Common myeloid progenitor, CD34-positive (primary cell): ENCODE data around the gene PPP6R3.

Experiments
- CTCF ChIA-PET: fragments of 350-600 bp; sonication (Branson Sonifier 250); formaldehyde crosslinking; loops from one replicate; lab custom pipeline; 2021; ENCODE audit warnings: antibody characterized with exemption; lab: Charles Lee
- POLR2A ChIA-PET: fragments of 350-600 bp; sonication (Branson Sonifier 250); formaldehyde crosslinking; loops from one replicate; lab custom pipeline; 2021; ENCODE audit warnings: antibody characterized with exemption; lab: Charles Lee
- DNase-seq, 3 donors: peaks; one replicate each; pipeline versions ENCODE4 v3.0.0 to v3.0.0-alpha.2; 2013
- H3K27ac ChIP-seq, 2 experiments: 1 replicate in 1 of 2; 2 replicates in 1 of 2; pipeline ENCODE4 v1.7.0; 2013; ENCODE audit warnings: inconsistent platforms in 2 of 2, low read length in 2 of 2, mild to moderate bottlenecking in 2 of 2, low read depth in 1 of 2, moderate library complexity in 1 of 2; ENCODE audit not compliant: severe bottlenecking in 2 of 2, insufficient read depth in 1 of 2, poor library complexity in 1 of 2
- H3K27me3 ChIP-seq, 5 experiments: replicated peaks in 2 of 5; 1 replicate in 3 of 5; 2 replicates in 2 of 5; pipeline versions ENCODE4 v1.6.1 to v1.7.0; 2013; ENCODE audit warnings: low read length in 4 of 5, mild to moderate bottlenecking in 2 of 5, moderate library complexity in 2 of 5, inconsistent platforms in 1 of 5; ENCODE audit not compliant: insufficient read depth in 5 of 5, control insufficient read depth in 4 of 5
- H3K36me3 ChIP-seq, 4 experiments: 1 replicate in 2 of 4; 2 replicates in 2 of 4; pipeline versions ENCODE4 v1.6.1 to v1.7.0; 2013; ENCODE audit warnings: low read length in 3 of 4, control low read depth in 1 of 4, mild to moderate bottlenecking in 1 of 4; ENCODE audit not compliant: control insufficient read depth in 4 of 4, insufficient read depth in 4 of 4
- H3K4me1 ChIP-seq, 4 experiments: 1 replicate in 3 of 4; 2 replicates in 1 of 4; pipeline versions ENCODE4 v1.6.1 to v1.7.1; 2013; ENCODE audit warnings: low read length in 3 of 4, mild to moderate bottlenecking in 3 of 4, control low read depth in 1 of 4, inconsistent platforms in 1 of 4, moderate library complexity in 1 of 4; ENCODE audit not compliant: control insufficient read depth in 4 of 4, insufficient read depth in 4 of 4; ENCODE audit errors: control extremely low read depth in 1 of 4
- H3K4me3 ChIP-seq, 7 experiments: 1 replicate in 4 of 7; 2 replicates in 3 of 7; pipeline versions ENCODE4 v1.5.1 to v1.7.0; 2013; ENCODE audit warnings: mild to moderate bottlenecking in 7 of 7, low read length in 6 of 7, moderate library complexity in 6 of 7, inconsistent platforms in 2 of 7, low read depth in 2 of 7, control low read depth in 1 of 7; ENCODE audit not compliant: insufficient read depth in 4 of 7, control insufficient read depth in 1 of 7; ENCODE audit errors: extremely low read depth in 1 of 7
- H3K9me3 ChIP-seq, 5 experiments: 1 replicate in 4 of 5; 2 replicates in 1 of 5; pipeline versions ENCODE4 v1.6.1 to v1.7.1; 2013; ENCODE audit warnings: low read length in 4 of 5, mild to moderate bottlenecking in 2 of 5, inconsistent platforms in 1 of 5, low read depth in 1 of 5, moderate library complexity in 1 of 5; ENCODE audit not compliant: control insufficient read depth in 4 of 5, insufficient read depth in 2 of 5; ENCODE audit errors: control extremely low read depth in 1 of 5
- WGBS: methylation state at CpG from one replicate; pipeline ENCODE4 v1.1.5; 2013; ENCODE audit not compliant: insufficient coverage; 5-methylcytosine and 5-hydroxymethylcytosine counted together

PPP6R3 gene

DNA sequence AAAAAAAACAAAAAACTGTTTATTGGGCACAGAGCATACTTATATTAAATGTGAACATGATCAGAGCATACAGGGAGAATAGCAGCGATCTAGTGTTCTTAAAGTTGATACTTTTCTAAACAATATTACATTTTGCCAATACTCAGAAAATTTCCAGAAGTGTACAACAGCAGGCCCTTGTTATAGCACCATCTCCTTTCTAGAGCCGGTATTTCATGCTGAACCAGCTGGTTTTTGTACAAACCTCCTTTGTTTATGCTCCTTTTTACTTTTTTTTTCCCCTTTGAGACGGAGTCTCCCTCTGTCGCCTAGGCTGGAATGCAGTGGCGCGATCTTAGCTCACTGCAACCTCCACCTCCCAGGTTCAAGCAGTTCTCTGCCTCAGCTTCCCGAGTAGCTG lies 90.7 kb downstream of the PPP6R3 start:
- H3K4me3 ChIP-seq = no peak overlapping the region
- H3K4me1 ChIP-seq = peaks cover 25 to 63% (median 56%) of the 10 kb centered on the region in 4 experiments
- 73% methylated on average over 6 of the region's 7 CpGs for WGBS
- CTCF ChIA-PET = interaction anchor here (1.2 to 1.9 kb wide), 5 partner anchors 9 to 105 kb away, joined by 3 to 6 read pairs (median 5); no protein-coding TSS in a partner anchor
- H3K27ac ChIP-seq = peak overlapping the region in 1 of 2 experiments; percentile 79
- no peaks in the 10 kb centered on the region for H3K9me3 ChIP-seq
- POLR2A ChIA-PET = interaction anchor here (0.6 kb wide), 2 partner anchors 15 to 23 kb away, joined by 3 to 4 read pairs; no protein-coding TSS in a partner anchor
- H3K27me3 ChIP-seq = no peaks in the 10 kb centered on the region
- DNase-seq = peak in 2 of 3 donors; percentile 43 to 49
- peaks cover 18 to 67% (median 32%) of the 10 kb centered on the region in 4 experiments for H3K36me3 ChIP-seq

DNA sequence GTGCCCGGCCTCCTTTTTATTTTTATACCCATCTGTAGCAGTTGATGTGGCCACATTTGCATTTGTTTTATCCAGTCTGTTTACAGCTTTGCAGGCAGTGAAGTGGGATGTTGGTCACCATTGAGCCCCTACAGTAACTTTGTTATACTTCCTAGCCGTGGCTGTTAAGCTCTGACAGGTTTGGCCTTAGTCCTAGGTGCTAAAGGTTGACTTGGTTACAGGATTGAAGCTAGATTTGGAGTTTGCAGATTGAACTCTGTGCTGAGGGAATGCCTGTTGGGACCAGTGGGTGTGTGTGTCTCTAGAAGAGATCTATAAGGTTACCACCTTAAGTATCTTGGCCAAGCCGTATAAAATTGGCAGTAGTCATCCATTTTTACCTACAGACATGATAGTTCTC lies 91.2 kb downstream of the PPP6R3 start:
- Histone ChIP-seq H3K27ac (peak overlapping the region; percentile 44 to 79), H3K27me3 (no peaks in the 10 kb centered on the region), H3K4me3 (no peak overlapping the region), H3K4me1 (peaks cover 25 to 58% (median 51%) of the 10 kb centered on the region in 4 experiments), H3K36me3 (peaks cover 15 to 64% (median 31%) of the 10 kb centered on the region in 4 experiments), H3K9me3 (no peaks in the 10 kb centered on the region)
- no peak for DNase-seq
- ChIA-PET POLR2A (no interaction called here), CTCF (interaction anchor here (0.5 to 1.9 kb wide), 3 partner anchors 9 to 130 kb away, joined by 3 to 6 read pairs (median 5); no protein-coding TSS in a partner anchor)
- 100% methylated on average over 2 of the region's 3 CpGs for WGBS

DNA sequence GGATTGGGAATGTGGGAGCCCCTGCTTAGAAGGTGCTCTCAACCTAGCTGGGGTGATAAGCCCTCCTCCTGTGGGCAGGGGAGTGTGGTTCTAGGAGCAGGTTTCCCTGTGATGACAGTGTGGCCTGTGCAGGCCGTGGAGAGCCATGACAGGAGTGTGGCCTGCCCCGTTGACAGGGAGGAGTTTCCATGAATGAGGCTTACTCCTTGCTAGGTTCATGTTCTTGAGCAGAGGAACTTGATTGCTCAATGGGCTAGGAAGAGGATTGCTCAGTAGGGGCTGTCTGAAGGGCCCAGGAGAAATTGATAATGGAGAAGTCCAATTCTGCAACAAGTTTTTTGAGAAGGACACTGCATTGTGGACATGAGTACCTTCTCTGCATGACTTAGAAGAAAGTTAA lies 92.0 kb downstream of the PPP6R3 start:
- WGBS = 77% methylated on average over 2 of the region's 2 CpGs

DNA sequence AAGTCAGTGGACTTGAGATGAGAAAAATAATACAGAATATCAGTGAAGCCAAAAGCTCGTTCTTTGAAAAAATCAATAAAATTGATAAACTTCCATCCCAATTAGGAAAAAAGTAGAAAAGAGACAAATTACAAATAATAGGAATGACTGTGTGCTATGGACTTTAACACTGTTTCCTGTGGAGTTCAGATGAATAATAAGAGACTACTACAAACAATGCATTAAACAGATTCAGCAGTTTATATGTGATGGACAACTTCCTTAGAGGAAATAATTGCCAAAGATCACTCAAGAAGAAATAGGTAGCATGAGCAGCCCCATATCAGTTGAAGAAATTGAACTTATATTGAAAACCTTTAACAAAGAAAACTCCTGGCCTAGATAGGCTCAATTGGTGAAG lies 99.7 kb downstream of the PPP6R3 start:
- no peaks in the 10 kb centered on the region for H3K4me1 ChIP-seq
- whole genome bisulfite sequencing = no CpG with 5 or more reads among the region's 1 CpG
- no peak overlapping the region for H3K27ac ChIP-seq
- peaks cover 23 to 71% (median 50%) of the 10 kb centered on the region in 4 experiments for H3K36me3 ChIP-seq
- CTCF ChIA-PET = interaction anchor here (1.4 to 2.0 kb wide), 2 partner anchors 9 to 11 kb away, joined by 4 to 5 read pairs; no protein-coding TSS in a partner anchor
- H3K9me3 ChIP-seq = no peaks in the 10 kb centered on the region
- H3K27me3 ChIP-seq = no peaks in the 10 kb centered on the region
- DNase-seq = no peak
- POLR2A ChIA-PET = no interaction called here
- no peak overlapping the region for H3K4me3 ChIP-seq

More for the DNA sequence above, 92.0 kb downstream of the PPP6R3 start:
- ChIA-PET POLR2A (interaction anchor here (0.6 kb wide), 1 partner anchor 198 kb away, joined by 5 read pairs; no protein-coding TSS in a partner anchor), CTCF (no interaction called here)
- no peak for DNase-seq
- Histone ChIP-seq H3K4me3 (no peak overlapping the region), H3K27ac (no peak overlapping the region), H3K9me3 (no peaks in the 10 kb centered on the region), H3K4me1 (peaks cover 25 to 52% (median 48%) of the 10 kb centered on the region in 4 experiments), H3K27me3 (no peaks in the 10 kb centered on the region), H3K36me3 (peaks cover 15 to 65% (median 29%) of the 10 kb centered on the region in 4 experiments)

DNA sequence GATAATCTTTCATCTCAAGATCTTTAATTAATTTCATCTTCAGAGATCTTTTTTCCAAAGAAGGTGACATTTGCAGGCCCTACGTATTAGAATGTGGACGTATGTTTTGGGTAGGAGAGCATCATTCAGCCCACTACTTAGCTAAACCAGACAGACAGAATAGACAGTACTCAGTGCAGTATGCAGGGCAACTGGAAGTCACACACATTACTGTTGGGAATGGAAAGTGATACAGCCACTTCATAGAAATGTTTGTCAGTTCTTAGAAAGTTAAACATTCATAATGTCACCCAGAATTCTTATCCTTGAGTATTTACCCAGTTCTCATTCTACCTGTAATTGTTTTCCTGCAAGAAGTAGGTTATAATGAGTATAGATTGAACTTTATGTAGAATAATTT lies 102.9 kb downstream of the PPP6R3 start:
- Histone ChIP-seq H3K36me3 (peaks cover 36 to 76% (median 57%) of the 10 kb centered on the region in 4 experiments), H3K27me3 (no peaks in the 10 kb centered on the region), H3K27ac (no peak overlapping the region), H3K4me1 (peaks cover 0 to 3% (median 1%) of the 10 kb centered on the region in 4 experiments), H3K4me3 (no peak overlapping the region), H3K9me3 (no peaks in the 10 kb centered on the region)
- ChIA-PET CTCF (no interaction called here), POLR2A (no interaction called here)
- WGBS = 83% methylated on average over 1 of the region's 2 CpGs
- DNase-seq = no peak

DNA sequence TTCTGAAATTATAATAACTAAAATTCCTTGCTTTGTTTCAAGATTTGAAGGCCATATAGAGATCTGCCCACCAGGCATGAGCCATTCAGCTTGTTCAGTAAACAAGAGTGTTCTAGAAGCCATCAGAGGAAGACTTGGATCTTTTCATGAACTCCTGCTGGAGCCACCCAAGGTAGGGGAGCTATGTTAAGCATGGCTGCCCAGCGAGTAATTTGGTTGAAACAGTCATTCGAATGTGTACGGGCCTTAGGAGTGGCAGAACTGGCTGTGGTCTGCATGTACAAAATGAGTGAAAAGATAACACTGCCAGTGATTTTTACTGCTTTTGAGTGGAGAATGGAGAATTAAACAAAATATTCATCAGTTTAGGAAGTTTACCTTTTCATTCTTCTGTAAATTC lies 103.7 kb downstream of the PPP6R3 start:
- peaks cover 34 to 73% (median 55%) of the 10 kb centered on the region in 4 experiments for H3K36me3 ChIP-seq
- H3K4me3 ChIP-seq = no peak overlapping the region
- POLR2A ChIA-PET = interaction anchor here (1.1 kb wide), 1 partner anchor 60 kb away, joined by 3 read pairs; no protein-coding TSS in a partner anchor

DNA sequence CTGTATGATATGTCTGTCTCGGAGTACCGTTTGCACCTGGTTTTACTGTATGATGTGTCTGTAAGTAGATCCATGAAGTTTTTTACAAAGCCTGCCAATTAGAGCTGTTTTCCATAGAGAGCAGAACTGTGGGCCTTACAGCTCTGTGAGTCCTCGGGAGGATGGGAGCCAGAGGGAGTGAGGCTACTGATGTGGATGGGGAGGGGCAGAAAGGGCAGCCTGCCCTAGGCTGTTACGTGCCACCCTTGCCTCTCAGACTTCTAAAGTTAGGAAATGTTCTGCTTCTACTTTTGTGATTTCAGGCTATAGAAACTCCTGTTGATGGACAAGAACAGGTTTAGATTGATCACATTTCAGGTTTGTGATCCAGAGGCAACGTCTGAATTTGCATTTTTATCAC lies 105.2 kb downstream of the PPP6R3 start:
- ChIA-PET CTCF (interaction anchor here (1.0 kb wide), 1 partner anchor 10 kb away, joined by 3 read pairs; no protein-coding TSS in a partner anchor), POLR2A (interaction anchor here (1.2 kb wide), 1 partner anchor 19 kb away, joined by 3 read pairs; no protein-coding TSS in a partner anchor)
- DNase-seq = no peak
- Histone ChIP-seq H3K4me1 (peaks cover 0 to 9% (median 3%) of the 10 kb centered on the region in 4 experiments), H3K27me3 (no peaks in the 10 kb centered on the region), H3K27ac (no peak overlapping the region), H3K36me3 (peaks cover 35 to 77% (median 58%) of the 10 kb centered on the region in 4 experiments), H3K9me3 (no peaks in the 10 kb centered on the region), H3K4me3 (no peak overlapping the region)
- WGBS = 95% methylated on average over 4 of the region's 5 CpGs

More for the DNA sequence above, 103.7 kb downstream of the PPP6R3 start:
- H3K27me3 ChIP-seq = no peaks in the 10 kb centered on the region
- H3K4me1 ChIP-seq = peaks cover 0 to 6% (median 3%) of the 10 kb centered on the region in 4 experiments
- CTCF ChIA-PET = no interaction called here
- H3K9me3 ChIP-seq = no peaks in the 10 kb centered on the region
- WGBS = 96% methylated on average over 3 of the region's 3 CpGs
- no peak overlapping the region for H3K27ac ChIP-seq
- no peak for DNase-seq
